Skeletal muscle satellite cell (primary cell): ENCODE measurements around the gene EFTUD2. TPM values are rescaled to one million over a fixed set of nuclear protein-coding genes. Genes with fewer than 3 reads are reported as not detected.
"Not testable (repeated sequence)": the region's sequence is repeated elsewhere in the genome, so short reads cannot be mapped to it uniquely, and the experiment has no call there.

Experiments used
- H3K27me3 ChIP-seq: 2 replicates; pipeline ENCODE4 v1.7.0; 2013; ENCODE audit warnings: low read length; ENCODE audit not compliant: control insufficient read depth, insufficient read depth
- H3K36me3 ChIP-seq: 2 replicates; pipeline ENCODE4 v1.7.0; 2013; ENCODE audit warnings: mild to moderate bottlenecking, control low read depth, low read length; ENCODE audit not compliant: insufficient read depth
- H3K4me1 ChIP-seq: 2 replicates; pipeline ENCODE4 v1.7.0; 2013; ENCODE audit warnings: low read length; ENCODE audit not compliant: control insufficient read depth, insufficient read depth
- H3K4me2 ChIP-seq: 2 replicates; pipeline ENCODE4 v1.7.0; 2013; ENCODE audit warnings: mild to moderate bottlenecking, low read length
- H3K4me3 ChIP-seq: 2 replicates; pipeline ENCODE4 v1.7.0; 2013; ENCODE audit warnings: low read length
- H3K9ac ChIP-seq: 2 replicates; pipeline ENCODE4 v1.7.0; 2013; ENCODE audit warnings: mild to moderate bottlenecking, low read depth, low read length, moderate library complexity
- H3K9me3 ChIP-seq: replicated peaks from 2 replicates; pipeline ENCODE4 v1.7.0; 2013; ENCODE audit warnings: mild to moderate bottlenecking, control low read depth, low read length
- small RNA-seq: library from RNA; depleted of rRNA; stranded (forward); fragments of <200 nt; gene quantifications from one replicate; pipeline ENCODE3, GENCODE V24; 2012

Gene EFTUD2

DNA sequence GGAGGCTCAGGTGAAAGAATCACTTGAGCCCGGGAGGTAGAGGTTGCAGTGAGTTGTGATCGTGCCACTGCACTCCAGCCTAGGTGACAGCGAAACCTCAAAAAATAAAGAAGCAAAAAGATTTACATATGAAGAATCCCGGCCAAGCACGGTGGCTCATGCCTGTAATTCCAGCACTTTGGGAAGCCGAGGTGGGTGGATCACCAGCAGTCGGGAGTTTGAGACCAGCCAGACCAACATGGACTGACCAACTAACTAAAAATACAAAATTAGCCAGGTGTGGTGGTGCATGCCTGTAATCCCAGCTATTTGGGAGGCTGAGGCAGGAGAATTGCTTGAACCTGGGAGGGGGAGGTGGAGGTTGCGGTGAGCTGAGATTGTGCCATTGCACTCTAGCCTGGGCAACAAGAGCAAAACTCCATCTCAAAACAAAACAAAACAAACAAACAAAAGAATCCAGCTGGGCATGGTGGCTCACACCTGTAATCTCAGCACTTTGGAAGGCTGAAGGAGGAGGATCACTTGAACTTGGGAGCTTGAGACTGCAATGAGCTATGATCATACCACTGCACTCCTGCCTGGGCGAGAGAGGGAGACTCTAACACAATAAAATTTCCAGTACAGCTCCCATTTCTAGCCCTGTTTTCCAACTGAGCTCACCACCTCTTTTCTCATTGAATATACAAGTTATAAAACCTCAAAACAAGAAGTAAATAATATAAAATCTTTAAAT is 90.4 kb downstream of the EFTUD2 start:
- peaks cover 18% of the 10 kb centered on the region for H3K36me3 ChIP-seq
- peaks cover 17% of the 10 kb centered on the region for H3K4me1 ChIP-seq
- not testable (repeated sequence) for H3K4me3 ChIP-seq

GRCh38 chr17:44808156-44808555 is 91.1 kb downstream of the EFTUD2 start:
- no peaks in the 10 kb centered on the region for H3K9me3 ChIP-seq
- H3K4me1 ChIP-seq: peaks cover 12% of the 10 kb centered on the region
- no peaks in the 10 kb centered on the region for H3K27me3 ChIP-seq
- H3K9ac ChIP-seq: no peak overlapping the region
- peaks cover 19% of the 10 kb centered on the region for H3K36me3 ChIP-seq
- H3K4me2 ChIP-seq: no peak overlapping the region
- no peak overlapping the region for H3K4me3 ChIP-seq

More for the DNA sequence above, 90.4 kb downstream of the EFTUD2 start:
- H3K9me3 ChIP-seq, H3K27me3 ChIP-seq, H3K4me2 ChIP-seq, H3K9ac ChIP-seq: not testable (repeated sequence)

DNA sequence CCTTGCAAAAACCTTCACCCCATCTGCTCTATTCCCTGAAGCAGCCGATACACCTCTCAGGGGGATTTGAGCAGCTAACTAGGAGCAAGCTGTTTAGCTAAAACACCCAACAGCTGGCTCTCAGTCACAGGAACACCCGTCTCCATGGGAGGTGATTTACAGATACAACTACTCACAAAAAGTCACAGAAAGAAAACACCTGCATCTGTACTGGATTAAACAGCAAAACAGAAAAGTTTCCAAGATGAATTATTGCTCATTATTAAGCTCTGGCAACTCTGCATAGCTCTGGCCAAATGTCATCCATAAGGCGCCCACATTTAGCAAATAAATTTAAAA is 91.5 kb downstream of the EFTUD2 start:
- no peaks in the 10 kb centered on the region for H3K27me3 ChIP-seq
- peaks cover 19% of the 10 kb centered on the region for H3K36me3 ChIP-seq
- no peak overlapping the region for H3K4me3 ChIP-seq
- no peak overlapping the region for H3K9ac ChIP-seq
- no peaks in the 10 kb centered on the region for H3K9me3 ChIP-seq
- no peak overlapping the region for H3K4me2 ChIP-seq
- peaks cover 12% of the 10 kb centered on the region for H3K4me1 ChIP-seq

DNA sequence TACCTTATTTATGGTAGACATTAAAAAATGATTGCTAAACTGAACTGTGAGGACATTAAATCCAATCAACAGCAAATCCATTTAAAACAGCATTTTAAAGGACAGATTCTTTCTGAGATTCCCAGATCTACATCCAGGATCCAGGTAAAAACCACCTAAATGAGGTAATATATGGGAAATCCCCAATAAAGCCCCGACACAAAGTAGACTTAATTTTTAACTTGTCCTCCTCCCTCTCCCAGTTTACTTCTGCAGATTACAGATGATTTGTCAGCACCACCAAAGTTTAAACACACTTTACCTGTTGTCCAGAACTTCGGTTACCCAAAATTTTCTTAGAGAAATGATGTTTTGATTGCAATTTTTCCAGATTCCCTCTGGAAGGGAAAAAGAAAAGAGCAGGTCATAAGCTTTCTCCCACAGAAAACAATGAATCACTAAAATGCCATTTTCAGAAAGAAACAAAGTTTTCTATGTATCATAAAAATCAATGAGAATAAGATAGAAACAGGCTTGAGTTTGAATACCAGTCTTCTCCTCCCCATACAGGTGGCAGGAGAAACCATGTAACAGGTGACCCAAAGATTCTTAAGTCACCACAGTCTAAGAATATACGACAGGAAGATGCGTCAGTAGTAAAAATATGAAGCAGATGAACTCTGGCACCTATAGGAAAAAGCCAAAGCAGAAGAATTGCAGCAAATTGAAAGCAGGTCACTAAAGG is 92.0 kb downstream of the EFTUD2 start:
- Histone ChIP-seq H3K4me3 (no peak overlapping the region), H3K4me1 (peaks cover 10% of the 10 kb centered on the region), H3K4me2 (no peak overlapping the region), H3K36me3 (peaks cover 19% of the 10 kb centered on the region), H3K9me3 (no peaks in the 10 kb centered on the region), H3K27me3 (no peaks in the 10 kb centered on the region), H3K9ac (no peak overlapping the region)

- peaks cover 7% of the 10 kb centered on the region for H3K4me1 ChIP-seq
These were observed 94.7 kb downstream of the EFTUD2 start for GRCh38 chr17:44804302-44805089.

DNA sequence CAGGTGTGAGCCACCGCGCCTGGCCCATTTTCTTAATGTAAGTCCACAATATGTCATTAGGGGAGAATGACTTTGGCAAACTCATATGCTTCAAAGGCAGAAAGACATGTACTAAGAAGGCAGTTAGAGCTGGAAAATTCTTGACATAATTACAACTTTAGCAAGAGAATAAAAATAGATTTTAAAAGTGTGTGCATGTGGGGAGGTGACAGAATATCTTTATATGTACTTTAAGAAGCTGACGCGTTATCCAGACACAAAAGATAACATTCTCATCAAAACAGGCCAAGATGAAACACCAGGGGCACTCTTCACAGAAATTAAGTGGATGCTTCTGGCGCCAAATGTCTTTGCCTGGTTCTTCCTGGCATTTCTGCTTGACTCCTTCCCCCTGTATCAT is 97.4 kb downstream of the EFTUD2 start:
- Histone ChIP-seq H3K9me3 (no peaks in the 10 kb centered on the region), H3K36me3 (peaks cover 32% of the 10 kb centered on the region), H3K4me2 (no peak overlapping the region), H3K27me3 (no peaks in the 10 kb centered on the region), H3K9ac (no peak overlapping the region), H3K4me3 (no peak overlapping the region), H3K4me1 (no peaks in the 10 kb centered on the region)

More at GRCh38 chr17:44804302-44805089, 94.7 kb downstream of the EFTUD2 start:
- no peaks in the 10 kb centered on the region for H3K27me3 ChIP-seq
- no peaks in the 10 kb centered on the region for H3K9me3 ChIP-seq
- no peak overlapping the region for H3K4me2 ChIP-seq
- H3K4me3 ChIP-seq: no peak overlapping the region
- no peak overlapping the region for H3K9ac ChIP-seq
- H3K36me3 ChIP-seq: peaks cover 26% of the 10 kb centered on the region

Small RNAs within 50 kb of the gene (small RNA-seq; reads per million reads assigned to genes)
- gene CCDC103 (not detected), gene MIR6783 (not detected), gene RN7SL405P (not detected)
